ENCODE results near the gene PLAA. TPM values are rescaled to one million over a fixed set of nuclear protein-coding genes. Genes with fewer than 3 reads are reported as not detected.
"Not testable (repeated sequence)": the region's sequence is repeated elsewhere in the genome, so short reads cannot be mapped to it uniquely, and the experiment has no call there.

The PLAA gene
- total RNA-seq, 4 donors from 2014 or later: 24.3 to 35.2 (median 26.7) TPM

DNA sequence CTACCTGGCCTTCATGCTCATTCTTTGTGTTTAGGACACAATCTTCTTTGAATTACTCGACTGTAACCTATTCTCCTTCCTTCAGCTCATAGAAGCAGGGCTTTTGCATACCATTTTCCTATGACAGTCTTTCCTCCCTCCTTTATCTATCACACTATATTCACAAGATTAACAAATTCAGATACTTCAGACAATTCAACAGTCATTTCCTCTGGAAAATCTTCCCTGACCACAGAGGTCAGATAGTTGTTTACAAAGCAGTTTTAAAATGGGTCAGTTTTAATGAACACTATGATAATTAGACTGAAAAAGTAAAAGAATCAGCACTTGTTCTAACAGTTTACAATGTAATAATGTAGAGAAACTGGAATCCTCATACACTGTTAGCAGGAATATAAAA is 58.8 kb downstream of the PLAA start:
- Histone ChIP-seq H3K9me3 (no peaks in the 10 kb centered on the region), H3K4me1 (peaks cover 0 to 38% (median 14%) of the 10 kb centered on the region in 4 donors), H3K27ac (no peak overlapping the region), H3K4me3 (no peak overlapping the region), H3K36me3 (peaks cover 0 to 8% (median 3%) of the 10 kb centered on the region in 3 donors), H3K27me3 (no peaks in the 10 kb centered on the region)
- WGBS, 2 donors: 83 to 87% methylated on average over 1 of the region's 1 CpG
- DNase-seq (ENCODE audit: low spot score in 2 of 2): no peak
- no peak for TF ChIP-seq EP300 (IDR thresholded peaks at IDR 0.05)
- TF ChIP-seq, protein P1, sequence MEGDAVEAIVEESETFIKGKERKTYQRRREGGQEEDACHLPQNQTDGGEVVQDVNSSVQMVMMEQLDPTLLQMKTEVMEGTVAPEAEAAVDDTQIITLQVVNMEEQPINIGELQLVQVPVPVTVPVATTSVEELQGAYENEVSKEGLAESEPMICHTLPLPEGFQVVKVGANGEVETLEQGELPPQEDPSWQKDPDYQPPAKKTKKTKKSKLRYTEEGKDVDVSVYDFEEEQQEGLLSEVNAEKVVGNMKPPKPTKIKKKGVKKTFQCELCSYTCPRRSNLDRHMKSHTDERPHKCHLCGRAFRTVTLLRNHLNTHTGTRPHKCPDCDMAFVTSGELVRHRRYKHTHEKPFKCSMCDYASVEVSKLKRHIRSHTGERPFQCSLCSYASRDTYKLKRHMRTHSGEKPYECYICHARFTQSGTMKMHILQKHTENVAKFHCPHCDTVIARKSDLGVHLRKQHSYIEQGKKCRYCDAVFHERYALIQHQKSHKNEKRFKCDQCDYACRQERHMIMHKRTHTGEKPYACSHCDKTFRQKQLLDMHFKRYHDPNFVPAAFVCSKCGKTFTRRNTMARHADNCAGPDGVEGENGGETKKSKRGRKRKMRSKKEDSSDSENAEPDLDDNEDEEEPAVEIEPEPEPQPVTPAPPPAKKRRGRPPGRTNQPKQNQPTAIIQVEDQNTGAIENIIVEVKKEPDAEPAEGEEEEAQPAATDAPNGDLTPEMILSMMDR (IDR thresholded peaks at IDR 0.05): no peak
- TF ChIP-seq POLR2A (IDR thresholded peaks at IDR 0.05): no peak

DNA sequence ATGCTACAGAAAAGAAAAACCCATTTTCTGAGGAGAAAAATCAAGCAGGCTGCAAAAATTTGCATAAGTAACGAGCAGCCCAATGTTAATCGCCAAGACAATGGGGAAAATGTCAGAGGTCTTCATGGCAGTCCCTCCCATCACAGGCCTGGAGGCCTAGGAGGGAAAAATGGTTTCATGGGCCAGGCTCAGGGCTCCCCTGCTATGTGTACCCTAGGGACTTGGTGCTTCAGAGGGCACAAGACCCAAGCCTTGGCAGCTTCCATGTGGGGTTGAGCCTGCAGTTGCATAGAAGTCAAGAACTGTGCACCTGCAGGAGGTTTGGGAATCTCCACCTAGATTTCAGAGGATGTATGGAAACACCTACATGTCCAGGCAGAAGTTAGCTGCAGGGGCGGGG is 64.9 kb downstream of the PLAA start:
- no peak overlapping the region for H3K27ac ChIP-seq
- H3K4me3 ChIP-seq: no peak overlapping the region
- peaks cover 0 to 67% (median 15%) of the 10 kb centered on the region in 3 donors for H3K36me3 ChIP-seq
- TF ChIP-seq EP300 (IDR thresholded peaks at IDR 0.05) (no peak), POLR2A (IDR thresholded peaks at IDR 0.05) (no peak)
- TF ChIP-seq, protein P1 (IDR thresholded peaks at IDR 0.05): no peak
- no peaks in the 10 kb centered on the region for H3K4me1 ChIP-seq
- no peaks in the 10 kb centered on the region for H3K27me3 ChIP-seq
- no peaks in the 10 kb centered on the region for H3K9me3 ChIP-seq
- no peak for DNase-seq (ENCODE audit: low spot score in 2 of 2)
- WGBS, 2 donors: 97 to 99% methylated on average over 3 of the region's 3 CpGs

DNA sequence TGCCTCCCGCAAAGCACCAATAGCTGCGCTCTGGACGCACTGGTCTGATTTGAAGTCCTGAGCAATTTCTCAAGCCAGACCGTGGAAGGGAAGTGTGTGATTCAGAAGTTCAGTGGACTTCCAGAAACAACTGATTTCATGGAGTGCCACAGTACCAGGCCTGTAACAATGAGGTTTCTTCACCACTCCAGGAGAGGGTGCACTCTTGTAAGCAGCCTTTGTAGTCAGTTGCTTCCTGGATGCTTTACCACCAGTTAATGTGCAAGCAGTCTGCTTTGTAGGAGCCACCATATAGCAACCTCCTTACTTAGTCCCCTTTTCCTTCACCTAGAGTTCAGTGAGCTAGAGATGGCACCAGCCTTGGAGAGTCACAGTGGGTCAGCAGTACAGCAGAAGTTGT is 66.8 kb downstream of the PLAA start:
- no peaks in the 10 kb centered on the region for H3K4me1 ChIP-seq
- WGBS, 2 donors: 98 to 100% methylated on average over 4 of the region's 4 CpGs
- H3K36me3 ChIP-seq: peaks cover 0 to 83% (median 22%) of the 10 kb centered on the region in 3 donors
- H3K9me3 ChIP-seq: no peaks in the 10 kb centered on the region
- H3K27me3 ChIP-seq: no peaks in the 10 kb centered on the region
- H3K4me3 ChIP-seq: no peak overlapping the region
- TF ChIP-seq, protein P1 (IDR thresholded peaks at IDR 0.05): no peak
- no peak for TF ChIP-seq POLR2A (IDR thresholded peaks at IDR 0.05)
- no peak overlapping the region for H3K27ac ChIP-seq
- DNase-seq (ENCODE audit: low spot score in 2 of 2): no peak

DNA sequence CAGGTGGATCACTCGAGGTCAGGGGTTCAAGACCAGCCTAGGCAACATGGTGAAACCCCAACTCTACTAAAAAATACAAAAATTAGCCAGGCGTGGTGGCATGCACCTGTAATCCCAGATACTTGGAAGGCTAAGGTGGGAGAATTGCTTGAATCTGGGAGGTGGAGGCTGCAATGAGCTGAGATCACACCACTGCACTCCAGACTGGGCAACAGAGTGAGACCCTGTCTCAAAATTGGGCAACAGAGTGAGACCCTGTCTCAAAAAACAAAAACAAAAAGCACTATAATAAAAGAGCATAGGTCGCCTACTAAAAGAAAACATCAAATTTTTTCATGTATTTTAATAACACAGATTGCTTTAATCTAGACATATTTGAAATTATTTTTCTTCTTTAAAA is 71.9 kb downstream of the PLAA start:
- H3K4me3 ChIP-seq; H3K9me3 ChIP-seq; H3K4me1 ChIP-seq; H3K27me3 ChIP-seq; H3K27ac ChIP-seq; DNase-seq (ENCODE audit: low spot score in 2 of 2): not testable (repeated sequence)
- 93 to 99% methylated on average over 3 of the region's 3 CpGs for WGBS, 2 donors
- peaks cover 0 to 58% (median 8%) of the 10 kb centered on the region in 3 donors for H3K36me3 ChIP-seq

DNA sequence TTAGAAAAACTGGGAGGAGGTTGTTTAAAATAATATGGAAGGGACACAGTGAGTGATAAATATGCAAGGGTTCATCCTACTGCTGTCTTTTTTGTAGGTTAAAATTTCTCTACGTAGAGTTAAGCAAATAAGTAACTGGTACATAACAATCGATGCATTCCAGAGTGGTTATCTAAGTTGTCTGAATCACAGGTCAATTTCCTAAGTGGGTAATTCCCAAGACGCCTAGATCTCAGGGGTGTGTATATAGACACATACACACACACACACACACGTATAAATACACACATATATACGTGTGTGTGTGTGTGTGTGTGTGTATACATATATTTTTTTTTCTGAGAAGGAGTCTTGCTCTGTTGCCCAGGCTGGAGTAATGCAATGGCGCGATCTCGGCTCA is 76.8 kb downstream of the PLAA start:
- no peaks in the 10 kb centered on the region for H3K9me3 ChIP-seq
- no peak overlapping the region for H3K27ac ChIP-seq
- WGBS, 2 donors: 79 to 89% methylated on average over 8 of the region's 8 CpGs
- peaks cover 0 to 41% (median 0%) of the 10 kb centered on the region in 3 donors for H3K36me3 ChIP-seq
- no peaks in the 10 kb centered on the region for H3K27me3 ChIP-seq
- no peak overlapping the region for H3K4me3 ChIP-seq
- no peak for DNase-seq (ENCODE audit: low spot score in 2 of 2)
- no peak for TF ChIP-seq EP300 (IDR thresholded peaks at IDR 0.05)
- no peak for TF ChIP-seq POLR2A (IDR thresholded peaks at IDR 0.05)
- TF ChIP-seq, protein P1 (IDR thresholded peaks at IDR 0.05): no peak
- no peaks in the 10 kb centered on the region for H3K4me1 ChIP-seq

DNA sequence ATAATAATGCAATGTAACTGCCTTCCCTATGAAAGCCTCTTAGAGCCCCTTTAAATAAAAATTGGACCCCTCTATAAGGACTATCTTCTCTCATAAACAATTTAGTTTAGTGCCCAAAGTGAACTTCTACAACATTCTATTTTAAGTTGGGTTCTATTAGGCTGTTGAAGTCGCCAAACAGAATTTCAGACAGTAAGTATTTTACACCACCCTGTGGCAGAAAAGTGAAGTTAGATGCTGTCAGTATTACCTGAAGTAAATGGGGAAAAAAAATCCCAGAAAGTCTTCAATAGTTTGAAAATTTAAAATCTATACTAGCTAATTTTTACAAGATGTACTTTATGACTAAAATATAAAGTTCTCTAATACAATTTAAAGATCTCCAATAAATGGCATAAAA is 84.0 kb downstream of the PLAA start:
- no peaks in the 10 kb centered on the region for H3K9me3 ChIP-seq
- H3K27me3 ChIP-seq: no peaks in the 10 kb centered on the region
- no peak overlapping the region for H3K4me3 ChIP-seq
- H3K27ac ChIP-seq: no peak overlapping the region
- no peak for TF ChIP-seq EP300 (IDR thresholded peaks at IDR 0.05)
- TF ChIP-seq POLR2A (IDR thresholded peaks at IDR 0.05): no peak
- TF ChIP-seq, protein P1 (IDR thresholded peaks at IDR 0.05): peak in 1 of 5 experiments; percentile 13
- H3K4me1 ChIP-seq: no peaks in the 10 kb centered on the region
- peaks cover 0 to 46% (median 0%) of the 10 kb centered on the region in 3 donors for H3K36me3 ChIP-seq
- DNase-seq (ENCODE audit: low spot score in 2 of 2): no peak
- 37 to 38% methylated on average over 1 of the region's 1 CpG for WGBS, 2 donors

All from tibial nerve (tissue), 4 donors.